Osteoblast (primary cell): Measurements from ENCODE around the gene SYNE1. TPM values are rescaled to one million over a fixed set of nuclear protein-coding genes. Genes with fewer than 3 reads are reported as not detected.
A peak's percentile ranks its signal among the peaks of the same experiment; 100 is the strongest.
"Not testable (repeated sequence)": the region's sequence is repeated elsewhere in the genome, so short reads cannot be mapped to it uniquely, and the experiment has no call there.

Experiments used
- DNase-seq: peaks from one replicate; pipeline ENCODE4 v3.0.0; 2011; ENCODE audit warnings: low spot score, mixed read lengths; ENCODE audit not compliant: insufficient read length; ENCODE audit errors: missing footprints
- H2AFZ ChIP-seq: 2 replicates; pipeline ENCODE4 v1.6.0; 2011; ENCODE audit warnings: mild to moderate bottlenecking, low read length
- H3K27ac ChIP-seq: 2 replicates; pipeline ENCODE4 v1.5.1; 2011; ENCODE audit warnings: mild to moderate bottlenecking, low read depth, low read length, moderate library complexity
- H3K27me3 ChIP-seq: 2 replicates; pipeline ENCODE4 v1.6.0; 2012; ENCODE audit warnings: mild to moderate bottlenecking, control low read depth, inconsistent platforms, low read length, moderate library complexity; ENCODE audit not compliant: insufficient read depth
- H3K36me3 ChIP-seq: 2 replicates; pipeline ENCODE4 v1.5.1; 2011; ENCODE audit warnings: mild to moderate bottlenecking, low read length, control low read depth, moderate library complexity; ENCODE audit not compliant: insufficient read depth
- H3K4me1 ChIP-seq: 2 replicates; pipeline ENCODE4 v1.5.1; 2011; ENCODE audit warnings: mild to moderate bottlenecking, low read length, control low read depth, moderate library complexity; ENCODE audit not compliant: insufficient read depth
- H3K4me2 ChIP-seq: 2 replicates; pipeline ENCODE4 v1.6.0; 2011; ENCODE audit warnings: mild to moderate bottlenecking, low read length; ENCODE audit not compliant: insufficient read depth
- H3K4me3 ChIP-seq: fragments of 200-600 bp; sonication (generic); 3 replicates; pipeline ENCODE4 v1.5.1; 2012; ENCODE audit warnings: mild to moderate bottlenecking, low read length, inconsistent platforms; ENCODE audit not compliant: insufficient read depth
- H3K79me2 ChIP-seq: 2 replicates; pipeline ENCODE4 v1.6.0; 2012; ENCODE audit warnings: mild to moderate bottlenecking, low read length, control low read depth, inconsistent platforms; ENCODE audit not compliant: insufficient read depth
- H3K9me3 ChIP-seq: 2 replicates; pipeline ENCODE4 v1.5.1; 2011; ENCODE audit warnings: low read depth, low read length, control low read depth
- H4K20me1 ChIP-seq: 2 replicates; pipeline ENCODE4 v1.6.0; 2012; ENCODE audit warnings: mild to moderate bottlenecking, low read length, control low read depth; ENCODE audit not compliant: insufficient read depth
- CTCF ChIP-seq: IDR thresholded peaks from 2 replicates; pipeline ENCODE4 v1.5.1; 2011; ENCODE audit warnings: mild to moderate bottlenecking, low read depth, low read length, moderate library complexity; ENCODE audit errors: extremely low read depth
- total RNA-seq: library from RNA; depleted of rRNA; stranded (reverse); fragments of >200 nt; gene quantifications from 2 replicates; pipeline ENCODE4 v1.2.3, GENCODE V29; 2012

Gene SYNE1, protein sequence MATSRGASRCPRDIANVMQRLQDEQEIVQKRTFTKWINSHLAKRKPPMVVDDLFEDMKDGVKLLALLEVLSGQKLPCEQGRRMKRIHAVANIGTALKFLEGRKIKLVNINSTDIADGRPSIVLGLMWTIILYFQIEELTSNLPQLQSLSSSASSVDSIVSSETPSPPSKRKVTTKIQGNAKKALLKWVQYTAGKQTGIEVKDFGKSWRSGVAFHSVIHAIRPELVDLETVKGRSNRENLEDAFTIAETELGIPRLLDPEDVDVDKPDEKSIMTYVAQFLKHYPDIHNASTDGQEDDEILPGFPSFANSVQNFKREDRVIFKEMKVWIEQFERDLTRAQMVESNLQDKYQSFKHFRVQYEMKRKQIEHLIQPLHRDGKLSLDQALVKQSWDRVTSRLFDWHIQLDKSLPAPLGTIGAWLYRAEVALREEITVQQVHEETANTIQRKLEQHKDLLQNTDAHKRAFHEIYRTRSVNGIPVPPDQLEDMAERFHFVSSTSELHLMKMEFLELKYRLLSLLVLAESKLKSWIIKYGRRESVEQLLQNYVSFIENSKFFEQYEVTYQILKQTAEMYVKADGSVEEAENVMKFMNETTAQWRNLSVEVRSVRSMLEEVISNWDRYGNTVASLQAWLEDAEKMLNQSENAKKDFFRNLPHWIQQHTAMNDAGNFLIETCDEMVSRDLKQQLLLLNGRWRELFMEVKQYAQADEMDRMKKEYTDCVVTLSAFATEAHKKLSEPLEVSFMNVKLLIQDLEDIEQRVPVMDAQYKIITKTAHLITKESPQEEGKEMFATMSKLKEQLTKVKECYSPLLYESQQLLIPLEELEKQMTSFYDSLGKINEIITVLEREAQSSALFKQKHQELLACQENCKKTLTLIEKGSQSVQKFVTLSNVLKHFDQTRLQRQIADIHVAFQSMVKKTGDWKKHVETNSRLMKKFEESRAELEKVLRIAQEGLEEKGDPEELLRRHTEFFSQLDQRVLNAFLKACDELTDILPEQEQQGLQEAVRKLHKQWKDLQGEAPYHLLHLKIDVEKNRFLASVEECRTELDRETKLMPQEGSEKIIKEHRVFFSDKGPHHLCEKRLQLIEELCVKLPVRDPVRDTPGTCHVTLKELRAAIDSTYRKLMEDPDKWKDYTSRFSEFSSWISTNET (N-terminal part only)
- total RNA-seq: 221 and 240 TPM in 2 replicates

- TF ChIP-seq CTCF: no peak
- Histone ChIP-seq H2AFZ (peak within 1 kb of the TSS; percentile 99), H3K4me2 (peak within 1 kb of the TSS; percentile 100), H3K27me3 (no peaks in the 10 kb centered on the region), H3K4me1 (peaks cover 11% of the 10 kb centered on the region), H3K9me3 (no peaks in the 10 kb centered on the region), H4K20me1 (no peaks in the 10 kb centered on the region), H3K36me3 (no peaks in the 10 kb centered on the region), H3K79me2 (no peaks in the 10 kb centered on the region), H3K4me3 (peak within 1 kb of the TSS; percentile 88), H3K27ac (peak within 1 kb of the TSS; percentile 20)
- DNase-seq: peak; percentile 26
Measured at GRCh38 chr6:152637296-152638047, at the start of gene SYNE1. Gene SYNE1, minus strand, starts transcription at chr6:152637362. Its CDS starts 9,031 bp downstream, at chr6:152628331.

DNA sequence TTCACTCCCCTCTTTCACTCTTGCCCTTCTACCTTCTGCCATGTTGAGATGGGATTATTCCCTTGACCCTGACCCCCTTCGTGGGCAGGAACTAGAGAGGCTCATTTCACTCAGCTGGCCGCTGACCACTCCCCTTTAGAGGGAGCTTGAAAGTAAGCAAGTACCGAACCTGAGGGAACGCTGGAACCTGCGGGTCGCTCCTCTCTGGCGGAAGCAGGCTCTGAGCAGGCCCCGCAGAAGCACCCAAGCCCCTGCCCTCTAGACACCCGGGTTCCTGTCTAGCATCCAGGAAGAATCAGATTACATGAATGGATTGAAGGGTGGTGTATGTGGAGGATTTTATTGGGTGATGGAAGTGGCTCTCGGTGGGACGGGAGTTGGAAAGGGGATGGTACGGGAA is 48.7 kb upstream of the SYNE1 start:
- Histone ChIP-seq H3K4me1 (no peaks in the 10 kb centered on the region), H3K27me3 (no peaks in the 10 kb centered on the region), H3K4me3 (no peak overlapping the region), H3K79me2 (no peaks in the 10 kb centered on the region), H3K27ac (no peak overlapping the region), H3K9me3 (no peaks in the 10 kb centered on the region), H3K4me2 (no peak overlapping the region), H2AFZ (no peak overlapping the region), H3K36me3 (no peaks in the 10 kb centered on the region), H4K20me1 (no peaks in the 10 kb centered on the region)
- no peak for DNase-seq
- TF ChIP-seq CTCF: no peak

DNA sequence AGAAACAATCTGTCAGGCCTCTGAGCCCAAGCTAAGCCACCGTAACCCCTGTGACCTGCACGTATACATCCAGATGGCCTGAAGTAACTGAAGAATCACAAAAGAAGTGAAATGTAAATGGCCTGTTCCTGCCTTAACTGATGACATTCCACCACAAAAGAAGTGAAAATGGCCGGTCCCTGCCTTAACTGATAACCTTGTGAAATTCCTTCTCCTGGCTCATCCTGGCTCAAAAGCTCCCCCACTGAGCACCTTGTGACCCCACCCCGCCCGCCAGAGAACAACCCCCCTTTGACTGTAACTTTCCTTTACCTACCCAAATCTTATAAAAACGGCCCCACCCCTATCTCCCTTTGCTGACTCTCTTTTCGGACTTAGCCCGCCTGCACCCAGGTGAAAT is 45.8 kb upstream of the SYNE1 start:
- H3K4me3 ChIP-seq, H3K4me1 ChIP-seq, H3K9me3 ChIP-seq, DNase-seq, H3K4me2 ChIP-seq, H3K27me3 ChIP-seq, H3K79me2 ChIP-seq, H3K27ac ChIP-seq, H3K36me3 ChIP-seq, H4K20me1 ChIP-seq: not testable (repeated sequence)
- peak overlapping the region; percentile 20 for H2AFZ ChIP-seq

DNA sequence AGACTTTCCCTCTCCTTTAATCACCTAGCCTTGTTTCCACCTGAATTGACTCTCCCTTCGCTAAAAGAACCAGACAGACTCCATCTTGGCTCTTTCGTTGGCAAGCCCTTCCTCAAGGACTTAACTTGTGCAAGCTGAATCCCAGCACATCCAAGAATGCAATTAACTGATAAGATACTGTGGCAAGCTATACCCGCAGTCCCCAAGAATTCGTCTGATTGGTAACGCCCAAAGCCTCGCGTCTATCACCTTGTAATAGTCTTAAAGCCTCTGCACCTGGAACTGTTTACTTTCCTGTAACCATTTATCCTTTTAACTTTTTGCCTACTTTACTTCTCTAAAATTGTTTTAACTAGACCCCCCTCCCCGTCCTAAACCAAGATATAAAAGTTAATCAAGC is 45.0 kb upstream of the SYNE1 start:
- H3K27ac ChIP-seq: no peak overlapping the region
- no peaks in the 10 kb centered on the region for H3K79me2 ChIP-seq
- H2AFZ ChIP-seq: peak overlapping the region; percentile 20
- H3K9me3 ChIP-seq: no peaks in the 10 kb centered on the region
- TF ChIP-seq CTCF: no peak
- no peaks in the 10 kb centered on the region for H3K36me3 ChIP-seq
- H3K4me2 ChIP-seq: no peak overlapping the region
- H4K20me1 ChIP-seq: no peaks in the 10 kb centered on the region
- H3K27me3 ChIP-seq: no peaks in the 10 kb centered on the region
- no peaks in the 10 kb centered on the region for H3K4me1 ChIP-seq
- DNase-seq: no peak
- H3K4me3 ChIP-seq: no peak overlapping the region
